Ramos (cell line): ENCODE measurements around the gene EFNB1.
"Not testable (repeated sequence)": the region's sequence is repeated elsewhere in the genome, so short reads cannot be mapped to it uniquely, and the experiment has no call there.

Experiments used
- in situ Hi-C: fragments of 300-500 bp; cut with MboI; formaldehyde crosslinking; loops from one replicate; pipeline ENCODE4 v1.14.3; 2022; ENCODE audit warnings: low sequenced_read_pairs; ENCODE audit not compliant: unreplicated experiment

Gene EFNB1

DNA sequence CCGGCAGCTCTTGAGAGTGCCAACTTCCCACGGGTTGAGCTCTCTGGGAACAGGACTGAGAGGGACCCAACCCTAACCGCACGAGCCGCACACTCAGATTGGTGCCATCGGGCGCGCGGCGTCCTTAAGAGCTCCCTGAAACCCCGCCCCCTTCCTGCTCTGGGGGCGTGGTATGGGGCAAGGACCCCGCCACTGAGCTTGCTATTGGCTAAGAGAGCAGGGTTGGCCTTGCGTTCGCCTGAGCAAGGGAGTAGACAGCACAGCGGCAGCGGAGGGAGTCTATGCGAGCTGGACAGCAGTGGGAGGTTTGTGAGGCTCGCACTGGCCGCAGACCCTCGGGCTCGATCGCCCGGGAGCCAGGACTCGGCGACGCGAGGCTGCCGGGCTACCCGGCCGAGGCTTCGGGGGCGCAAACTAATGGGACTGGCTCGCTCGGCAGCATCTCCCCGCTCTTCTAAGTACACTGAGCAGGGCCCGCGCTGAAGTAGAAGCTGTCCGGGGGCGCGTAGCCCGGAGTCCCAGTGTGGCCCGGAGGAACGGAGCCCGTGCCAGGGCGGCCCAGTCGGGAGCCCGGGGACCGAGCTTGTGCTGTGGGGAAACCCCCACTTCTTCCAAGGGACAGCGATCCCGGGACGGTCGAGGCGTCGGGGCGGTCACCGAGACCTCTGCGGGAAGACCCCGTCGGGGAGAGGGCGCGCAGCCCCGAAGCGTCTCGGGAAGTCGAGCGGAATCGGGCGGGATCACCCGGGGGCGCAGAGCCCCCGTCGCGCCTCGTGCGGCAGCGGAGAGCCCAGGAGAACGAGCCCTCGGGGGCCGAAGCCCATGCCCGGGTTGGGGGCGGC lies at the start of gene EFNB1:
Gene EFNB1 (plus strand): TSS at position 282 of the 842 bp plus-strand sequence. CDS start 756 bp downstream, outside the sequence.
- in situ Hi-C loops: loop anchor here (10.0 kb wide), 2 partner anchors 386 to 456 kb away; no protein-coding TSS in a partner anchor

DNA sequence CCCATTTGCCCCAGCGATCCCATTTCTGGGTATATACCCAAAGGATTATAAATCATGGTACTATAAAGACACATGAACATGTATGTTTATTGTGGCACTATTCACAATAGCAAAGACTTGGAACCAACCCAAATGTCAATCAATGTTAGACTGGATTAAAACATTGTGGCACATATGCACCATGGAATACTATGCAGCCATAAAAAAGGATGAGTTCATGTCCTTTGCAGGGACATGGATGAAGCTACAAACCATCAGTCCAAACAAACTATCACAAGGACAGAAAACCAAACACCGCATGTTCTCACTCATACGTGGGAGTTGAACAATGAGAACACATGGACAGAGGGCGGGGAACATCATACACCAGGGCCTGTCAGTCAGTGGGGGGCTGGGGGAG lies 47.5 kb upstream of the EFNB1 start:
- in situ Hi-C loops: not testable (repeated sequence)

DNA sequence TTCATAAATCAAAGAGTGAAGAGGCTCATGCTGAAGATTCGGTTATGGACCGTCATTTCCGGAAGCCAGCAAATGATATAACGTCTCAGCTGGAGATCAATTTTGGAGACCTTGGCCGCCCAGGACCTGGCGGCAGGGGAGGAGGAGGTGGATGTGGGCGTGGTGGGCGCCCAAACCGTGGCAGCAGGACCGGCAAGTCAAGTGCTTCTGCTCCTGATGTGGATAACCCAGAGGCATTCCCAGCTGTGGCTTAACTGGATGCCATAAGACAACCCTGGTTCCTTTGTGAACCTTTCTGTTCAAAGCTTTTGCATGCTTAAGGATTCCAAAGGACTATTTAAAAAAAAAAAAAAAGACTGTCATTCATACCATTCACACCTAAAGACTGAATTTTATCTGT lies 44.0 kb upstream of the EFNB1 start:
- in situ Hi-C loops: no loop called here

GRCh38 chrX:68786581-68786980 lies 42.2 kb upstream of the EFNB1 start:
- in situ Hi-C loops: not testable (repeated sequence)

DNA sequence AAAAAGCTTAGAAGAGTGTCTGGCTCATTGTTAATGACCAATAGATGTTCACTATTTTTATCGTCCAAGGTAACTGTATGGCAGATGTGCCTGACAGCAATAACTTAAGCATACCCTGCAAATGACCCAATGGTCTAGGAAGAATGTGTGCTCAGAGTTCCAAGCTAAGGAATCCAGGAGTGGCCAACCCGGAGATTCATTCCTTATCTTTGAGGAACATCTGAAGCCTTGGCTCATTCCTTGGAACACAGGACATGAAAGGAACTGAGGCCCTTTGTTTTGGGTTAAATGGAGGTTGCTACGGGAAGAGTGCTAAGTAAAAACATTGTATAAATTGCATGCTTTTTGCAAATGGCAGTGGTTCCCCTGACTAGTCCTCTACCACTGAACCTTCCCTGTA lies 38.9 kb upstream of the EFNB1 start:
- in situ Hi-C loops: no loop called here

- in situ Hi-C loops: no loop called here
Measured at GRCh38 chrX:68792083-68792482, 36.7 kb upstream of the EFNB1 start.

GRCh38 chrX:68794461-68794860 lies 34.4 kb upstream of the EFNB1 start:
- in situ Hi-C loops: no loop called here

DNA sequence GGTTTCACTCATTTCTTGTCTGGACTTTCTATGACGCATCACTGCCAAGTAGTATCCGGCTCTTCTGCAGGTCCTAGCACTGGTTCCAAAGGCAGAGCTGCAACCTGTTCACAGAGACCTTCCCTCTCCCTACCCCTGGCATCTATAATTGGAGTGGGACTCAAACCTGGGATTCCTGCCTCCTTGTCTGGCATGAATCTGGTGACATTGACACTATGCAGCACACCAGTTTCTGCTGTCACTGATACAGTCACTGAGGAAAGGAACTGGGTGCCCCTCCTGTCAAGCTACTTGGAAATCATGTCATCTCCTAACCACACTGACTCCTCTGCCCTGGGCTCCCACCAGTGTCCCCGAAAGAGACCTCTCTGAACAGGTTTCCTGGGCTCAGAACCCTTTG lies 33.1 kb upstream of the EFNB1 start:
- in situ Hi-C loops: no loop called here

DNA sequence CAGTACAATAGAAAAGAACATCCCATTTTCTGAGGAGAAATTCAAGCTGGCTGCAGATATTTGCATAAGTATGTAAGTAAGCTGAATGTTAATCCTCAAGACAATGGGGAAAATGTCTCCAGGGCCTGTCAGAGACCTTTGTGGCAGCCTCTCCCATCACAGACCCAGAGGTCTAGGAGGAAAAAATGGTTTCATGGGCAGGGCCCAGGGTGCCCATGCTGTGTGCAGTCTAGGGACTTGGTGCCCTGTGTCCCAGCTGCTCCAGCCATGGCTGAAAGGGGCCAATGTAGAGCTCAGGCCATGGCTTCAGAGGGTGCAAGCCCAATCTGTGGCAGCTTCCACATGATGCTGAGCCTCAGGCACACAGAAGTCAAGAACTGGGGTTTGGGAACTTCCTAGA lies 30.4 kb upstream of the EFNB1 start:
- in situ Hi-C loops: not testable (repeated sequence)

GRCh38 chrX:68801737-68802290 lies 27.0 kb upstream of the EFNB1 start:
- in situ Hi-C loops: no loop called here

DNA sequence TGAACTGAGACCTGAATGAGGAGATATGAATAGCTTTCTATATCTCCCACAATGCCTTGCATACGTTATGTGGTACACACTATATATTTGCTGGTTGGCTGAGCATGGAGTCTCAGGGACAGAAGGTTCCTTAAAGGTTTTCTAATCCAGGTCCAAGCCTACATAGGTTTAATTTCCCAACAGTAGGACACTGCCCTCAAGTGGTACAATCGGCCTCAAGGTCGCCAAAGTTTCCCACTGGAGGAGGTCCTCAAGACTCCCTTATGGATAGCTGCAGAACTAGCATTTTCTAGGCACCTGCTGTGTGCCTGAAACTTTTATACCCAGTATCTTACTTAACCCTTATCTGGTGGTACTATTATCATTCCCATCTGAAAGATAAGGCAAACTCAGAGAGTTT lies 21.0 kb upstream of the EFNB1 start:
- in situ Hi-C loops: no loop called here

DNA sequence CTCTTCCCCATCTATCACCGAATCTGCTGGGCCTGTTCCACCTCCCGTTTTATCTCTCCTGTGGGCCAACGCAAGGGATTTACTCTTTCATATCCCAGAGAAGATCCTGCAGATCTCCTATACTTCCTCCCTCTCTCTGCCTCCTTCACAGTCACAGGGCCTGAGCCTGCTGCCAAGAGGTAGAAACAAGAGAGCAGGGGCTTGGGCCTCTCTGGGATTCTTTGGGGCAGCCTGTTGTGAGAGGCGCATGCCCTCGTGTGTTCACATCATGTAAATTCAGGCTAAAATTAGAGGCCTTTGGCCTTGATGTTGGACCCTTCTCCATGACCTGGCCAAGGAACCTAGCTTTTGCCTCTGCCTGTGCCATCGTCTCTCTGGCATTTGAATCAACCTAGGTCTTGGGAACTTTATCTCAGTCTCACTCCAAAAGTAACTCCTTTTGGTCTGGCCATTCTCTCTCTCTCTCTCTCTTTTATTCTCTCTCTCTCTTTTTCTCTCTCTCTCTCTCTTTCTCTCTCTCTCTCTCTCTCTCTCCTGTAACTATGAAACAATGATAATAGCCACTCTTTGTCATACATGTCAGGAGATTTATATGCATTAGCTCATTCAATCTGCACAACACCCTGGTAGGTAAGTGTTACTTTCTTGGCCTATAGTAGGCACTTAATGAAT lies 20.0 kb upstream of the EFNB1 start:
- in situ Hi-C loops: no loop called here

- in situ Hi-C loops: loop anchor here (10.0 kb wide), 2 partner anchors 394 to 464 kb away; no protein-coding TSS in a partner anchor
Measured at GRCh38 chrX:68820476-68821110, 8.2 kb upstream of the EFNB1 start.

DNA sequence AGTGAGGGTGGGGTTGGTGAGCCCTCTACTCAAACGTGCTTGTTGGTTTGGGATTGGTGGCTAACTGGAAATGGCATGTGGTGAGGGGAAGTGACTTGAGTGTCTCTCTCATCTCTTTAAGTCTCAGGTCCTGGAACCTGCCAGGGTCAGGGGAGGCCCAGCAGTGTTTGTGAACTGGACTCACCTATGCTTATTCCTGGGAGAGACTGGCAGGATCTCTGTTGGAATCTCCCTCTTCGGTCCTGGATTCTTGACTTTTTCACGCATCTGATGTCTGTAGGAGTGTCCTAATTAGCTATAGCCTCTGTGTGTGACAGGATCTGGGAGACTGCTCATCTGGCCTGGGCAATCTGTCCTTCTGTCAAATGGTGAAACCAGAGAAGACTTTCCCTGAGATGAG lies 7.2 kb upstream of the EFNB1 start:
- in situ Hi-C loops: loop anchor here (10.0 kb wide), 2 partner anchors 393 to 463 kb away; no protein-coding TSS in a partner anchor

GRCh38 chrX:68822641-68823410 lies 6.0 kb upstream of the EFNB1 start:
- in situ Hi-C loops: loop anchor here (10.0 kb wide), 2 partner anchors 392 to 462 kb away; no protein-coding TSS in a partner anchor

DNA sequence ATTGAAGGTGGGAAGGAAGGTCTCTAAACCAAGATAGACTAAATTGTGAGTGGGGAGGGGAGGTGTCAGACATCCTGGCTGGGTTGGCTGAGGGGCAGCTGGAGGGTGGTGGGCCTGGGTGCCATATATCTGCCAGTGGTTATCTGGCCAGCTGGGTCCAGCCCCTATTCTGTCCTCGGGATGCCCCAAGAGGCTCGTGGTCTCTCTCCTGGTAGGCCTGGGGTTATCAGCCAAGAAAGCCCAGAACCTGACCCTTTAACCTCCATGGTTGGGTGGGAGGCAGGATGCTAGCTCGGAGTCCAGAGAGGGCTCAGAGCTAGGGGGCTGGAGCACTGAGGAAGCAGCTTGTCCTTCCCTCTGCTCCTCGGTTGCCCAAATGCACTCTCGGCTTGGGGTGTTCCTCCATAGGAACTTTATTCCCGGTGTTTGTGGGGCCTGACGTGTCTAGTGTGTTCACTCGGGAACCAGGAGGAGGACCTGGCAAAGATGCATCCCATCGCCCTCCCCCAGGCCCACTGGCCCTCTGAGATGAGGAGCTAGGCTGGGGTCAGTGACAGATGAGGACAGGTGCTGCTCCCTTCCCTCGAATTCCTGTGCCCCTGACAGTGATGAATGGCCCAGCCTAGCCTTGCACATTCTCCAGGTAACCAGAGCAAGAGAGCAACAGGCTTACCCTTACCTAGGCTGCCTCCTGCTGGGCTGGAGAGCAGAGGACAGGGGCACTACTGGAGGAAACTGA lies 5.2 kb upstream of the EFNB1 start:
- in situ Hi-C loops: loop anchor here (10.0 kb wide), 2 partner anchors 391 to 461 kb away; no protein-coding TSS in a partner anchor

DNA sequence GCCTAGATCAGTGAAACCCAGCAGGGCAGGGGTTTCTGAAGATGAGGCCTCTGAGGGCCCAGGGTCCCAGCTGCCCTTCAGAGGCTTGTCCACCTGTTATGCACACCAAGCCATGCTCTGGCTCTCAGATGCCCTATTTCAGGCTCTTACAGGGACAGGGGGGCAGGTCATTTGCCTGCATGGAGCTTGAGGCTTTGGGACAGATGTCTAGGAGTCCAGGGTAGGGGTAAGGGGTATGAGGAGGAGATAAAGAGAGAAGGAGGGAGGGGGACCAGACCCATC lies 4.7 kb upstream of the EFNB1 start:
- in situ Hi-C loops: loop anchor here (10.0 kb wide), 2 partner anchors 391 to 461 kb away; no protein-coding TSS in a partner anchor

- in situ Hi-C loops: loop anchor here (10.0 kb wide), 2 partner anchors 390 to 460 kb away; no protein-coding TSS in a partner anchor
Measured at GRCh38 chrX:68824565-68825125, 4.2 kb upstream of the EFNB1 start.
